GM12891 (cell line): ENCODE measurements around the gene THOC5.

Experiments used
- POLR2AphosphoS5 ChIP-seq: IDR thresholded peaks from 2 replicates; pipeline ENCODE4 v1.6.1; 2011; ENCODE audit warnings: low read depth, low read length, control low read depth
- TAF1 ChIP-seq: IDR thresholded peaks from 2 replicates; pipeline ENCODE4 v1.6.1; 2011; ENCODE audit warnings: low read depth, low read length, control low read depth

DNA sequence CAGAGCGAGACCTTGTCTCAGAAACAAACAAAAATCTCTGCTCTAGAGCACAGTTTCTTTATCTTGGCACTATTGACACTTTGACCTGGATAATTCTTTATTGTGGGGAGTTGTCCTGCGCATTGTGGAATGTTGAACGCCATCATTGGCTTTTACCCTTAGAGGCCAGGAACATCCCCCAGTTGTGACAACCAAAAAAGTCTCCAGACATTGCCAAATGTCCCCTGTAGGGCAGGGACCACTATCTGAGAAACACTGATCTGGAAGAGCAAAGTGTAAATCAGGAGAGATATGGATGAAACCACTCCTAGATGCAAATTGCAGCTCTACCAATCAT, 45.1 kb upstream of the THOC5 start:
- TF ChIP-seq TAF1 (no peak), POLR2AphosphoS5 (no peak)
